GM18508 (cell line): ENCODE results near the gene EPHA2.

Experiments used
- ATAC-seq: cut with Tn5 transposase; IDR thresholded peaks from one replicate; pipeline ENCODE4 v1.9.1; 2021; ENCODE audit warnings: moderate number of reproducible peaks; ENCODE audit not compliant: insufficient read depth, unreplicated experiment

Gene EPHA2

GRCh38 chr1:16078925-16079656 lies 76.8 kb downstream of the EPHA2 start:
- ATAC-seq: no peak

- ATAC-seq: no peak
These were observed 78.2 kb downstream of the EPHA2 start for GRCh38 chr1:16077406-16078245.

GRCh38 chr1:16076865-16077238 lies 79.0 kb downstream of the EPHA2 start:
- no peak for ATAC-seq

GRCh38 chr1:16076031-16076864 lies 79.6 kb downstream of the EPHA2 start:
- no peak for ATAC-seq

GRCh38 chr1:16075337-16076030 lies 80.4 kb downstream of the EPHA2 start:
- no peak for ATAC-seq
